Suppressor macrophage treated with lipopolysaccharide for 1 hour (primary cell): ENCODE results near the gene EIF2AK3.
"Not testable (repeated sequence)": the region's sequence is repeated elsewhere in the genome, so short reads cannot be mapped to it uniquely, and the experiment has no call there.

Experiments
- DNase-seq, 3 donors: peaks; one replicate each; pipeline ENCODE4 v3.0.0-alpha.2; 2020 to 2022

EIF2AK3 gene

GRCh38 chr2:88632569-88632968 lies 5.3 kb upstream of the EIF2AK3 start:
- DNase-seq = no peak

GRCh38 chr2:88628571-88628939 lies 1.3 kb upstream of the EIF2AK3 start:
- no peak for DNase-seq

- DNase-seq = peak; percentile 97 to 99 (median 98)
Observed at GRCh38 chr2:88627856-88628570, 749 bp upstream of the EIF2AK3 start.

GRCh38 chr2:88626171-88627054 lies 851 bp downstream of the EIF2AK3 start:
- no peak for DNase-seq

- DNase-seq = no peak
Observed at GRCh38 chr2:88624477-88624876, 2.8 kb downstream of the EIF2AK3 start.

- DNase-seq = not testable (repeated sequence)
Observed at GRCh38 chr2:88623831-88624465, 3.3 kb downstream of the EIF2AK3 start.

GRCh38 chr2:88622307-88622706 lies 5.0 kb downstream of the EIF2AK3 start:
- no peak for DNase-seq

GRCh38 chr2:88621432-88621831 lies 5.8 kb downstream of the EIF2AK3 start:
- DNase-seq = no peak

GRCh38 chr2:88620015-88620414 lies 7.2 kb downstream of the EIF2AK3 start:
- DNase-seq = no peak

- DNase-seq = peak in 1 of 3 donors; percentile 23
Observed at GRCh38 chr2:88615822-88616221, 11.4 kb downstream of the EIF2AK3 start.

- DNase-seq = no peak
Observed at GRCh38 chr2:88614497-88615157, 12.6 kb downstream of the EIF2AK3 start.

GRCh38 chr2:88613921-88614320 lies 13.3 kb downstream of the EIF2AK3 start:
- no peak for DNase-seq

- no peak for DNase-seq
Observed at GRCh38 chr2:88608184-88608583, 19.1 kb downstream of the EIF2AK3 start.

- DNase-seq = no peak
Observed at GRCh38 chr2:88607416-88607815, 19.8 kb downstream of the EIF2AK3 start.

- no peak for DNase-seq
Observed at GRCh38 chr2:88606371-88607030, 20.8 kb downstream of the EIF2AK3 start.

- no peak for DNase-seq
Observed at GRCh38 chr2:88603146-88603545, 24.1 kb downstream of the EIF2AK3 start.

GRCh38 chr2:88602022-88602421 lies 25.2 kb downstream of the EIF2AK3 start:
- no peak for DNase-seq

- DNase-seq = no peak
Observed at GRCh38 chr2:88601286-88601685, 26.0 kb downstream of the EIF2AK3 start.

- DNase-seq = peak; percentile 70 to 87 (median 87)
Observed at GRCh38 chr2:88600038-88600465, 27.2 kb downstream of the EIF2AK3 start.

GRCh38 chr2:88599527-88599926 lies 27.7 kb downstream of the EIF2AK3 start:
- no peak for DNase-seq

GRCh38 chr2:88597168-88597567 lies 30.1 kb downstream of the EIF2AK3 start:
- no peak for DNase-seq

- no peak for DNase-seq
Observed at GRCh38 chr2:88596141-88596830, 31.0 kb downstream of the EIF2AK3 start.
